ENCODE results near the gene CAMP. TPM values are rescaled to one million over a fixed set of nuclear protein-coding genes. Genes with fewer than 3 reads are reported as not detected.

The CAMP gene
- total and polyA plus RNA-seq, 3 experiments from 2014 or later, result not detected

DNA sequence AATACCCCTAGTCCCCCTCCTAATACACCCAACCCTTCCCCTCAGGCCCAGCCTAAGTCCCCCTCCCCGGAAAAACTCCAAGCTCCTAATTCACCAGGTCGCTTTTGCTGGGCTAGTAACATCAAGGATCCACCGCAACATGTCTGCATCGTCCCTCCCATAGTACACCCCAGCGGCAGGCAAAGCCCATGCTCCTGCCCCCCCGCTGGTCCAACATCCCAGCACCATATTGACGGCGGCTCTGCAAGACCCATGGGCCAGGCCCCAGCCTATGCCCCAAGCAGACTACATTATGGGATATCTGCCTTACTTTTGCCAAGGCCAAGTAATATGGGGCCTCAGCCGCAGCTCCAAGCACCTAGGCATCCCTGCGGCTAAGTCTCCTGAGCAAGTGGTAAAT, 51.2 kb downstream of the CAMP start:
- Histone ChIP-seq H3K9me3 (ENCODE audit: low read length) (no peaks in the 10 kb centered on the region), H3K4me1 (ENCODE audit: insufficient read depth, low read length) (peaks cover 9% of the 10 kb centered on the region), H3K4me3 (ENCODE audit: low read length) (no peak overlapping the region), H3K36me3 (ENCODE audit: insufficient read depth, low read length) (no peaks in the 10 kb centered on the region), H3K27ac (ENCODE audit: low read depth, low read length) (no peak overlapping the region), H3K27me3 (ENCODE audit: insufficient read depth, low read length, poor library complexity, severe bottlenecking) (no peaks in the 10 kb centered on the region)
- Mint-ChIP-seq H3K36me3 (peaks cover 0 to 1% (median under 1%) of the 10 kb centered on the region in 3 donors), H3K27ac (peak overlapping the region in 1 of 8 donors; percentile 44), H3K9me3 (no peaks in the 10 kb centered on the region), H3K27me3 (peaks cover 0 to 4% of the 10 kb centered on the region in 2 donors), H3K4me1 (peaks cover 6 to 10% (median 9%) of the 10 kb centered on the region in 3 donors), H3K4me3 (no peak overlapping the region)
- DNase-seq, result no peak
- CTCF ChIA-PET, result interaction anchor here (1.5 to 4.5 kb wide), 3 partner anchors 161 to 230 kb away, joined by 3 to 33 read pairs (median 10); partner anchors contain the start of gene SHISA5
- POLR2A ChIA-PET, result no interaction called here

Other genes with a start within 250 kb of the CAMP start
- gene MAP4, start 207.1 kb upstream of the CAMP start, total RNA-seq, result 100 to 1,000 TPM; 114 to 117 TPM
- gene MAP4, start 207.1 kb upstream of the CAMP start, polyA plus RNA-seq, result 55.7 TPM
- gene CDC25A, start 35.1 kb upstream of the CAMP start, total RNA-seq, result 10 to 100 TPM; 58.4 to 58.8 TPM
- gene CDC25A, start 35.1 kb upstream of the CAMP start, polyA plus RNA-seq, result not detected
- gene ZNF589, start 17.6 kb downstream of the CAMP start, total RNA-seq, result 10 to 100 TPM; 21.8 to 21.9 TPM
- 7.3 TPM for gene ZNF589, start 17.6 kb downstream of the CAMP start, polyA plus RNA-seq
- 10 to 100 TPM; 37.5 to 40.9 TPM for gene NME6, start 77.9 kb downstream of the CAMP start, total RNA-seq
- 69.3 TPM for gene NME6, start 77.9 kb downstream of the CAMP start, polyA plus RNA-seq
- gene SPINK8, start 110.2 kb downstream of the CAMP start, total RNA-seq, result not detected
- not detected for gene SPINK8, start 110.2 kb downstream of the CAMP start, polyA plus RNA-seq
- not detected for gene FBXW12, start 148.7 kb downstream of the CAMP start, total RNA-seq
- gene FBXW12, start 148.7 kb downstream of the CAMP start, polyA plus RNA-seq, result not detected
- gene PLXNB1, start 206.6 kb downstream of the CAMP start, total RNA-seq, result 1 to 10 TPM; 3.1 to 5.5 TPM
- 0.30 TPM for gene PLXNB1, start 206.6 kb downstream of the CAMP start, polyA plus RNA-seq
- gene CCDC51, start 216.6 kb downstream of the CAMP start, total RNA-seq, result 10 to 100 TPM; 24.2 to 26.0 TPM
- gene CCDC51, start 216.6 kb downstream of the CAMP start, polyA plus RNA-seq, result 11.3 TPM
- 100 to 1,000 TPM; 420 to 494 TPM for gene TMA7, start 216.8 kb downstream of the CAMP start, total RNA-seq
- 826 TPM for gene TMA7, start 216.8 kb downstream of the CAMP start, polyA plus RNA-seq
- 10 to 100 TPM; 22.1 to 22.8 TPM for gene ATRIP, start 223.2 kb downstream of the CAMP start, total RNA-seq
- 13.4 TPM for gene ATRIP, start 223.2 kb downstream of the CAMP start, polyA plus RNA-seq